ENCODE measurements around the gene TNFSF12. TPM values are rescaled to one million over a fixed set of nuclear protein-coding genes. Genes with fewer than 3 reads are reported as not detected.

Gene TNFSF12
- total and polyA plus RNA-seq, 9 of the 15 experiments (the other 6 are each of a cell fraction or from before 2014, with no cell fraction given): 0.03 to 0.95 (median 0.19) TPM; not detected in 3

GRCh38 chr17:7579834-7580603, 31.2 kb downstream of the TNFSF12 start (continued):
- TF ChIP-seq ATF3 (IDR thresholded peaks at IDR 0.05): no peak
- no peak for TF ChIP-seq ATF3 (CRISPR knock-in tag; conservative IDR thresholded peaks at IDR 0.05)
- TF ChIP-seq SMC3 (conservative IDR thresholded peaks at IDR 0.05; ENCODE audit: insufficient read depth, low read depth, low read length): no peak
- no peak for TF ChIP-seq ZNF444 (CRISPR knock-in tag; IDR thresholded peaks at IDR 0.05)
- no peak for TF ChIP-seq KDM4B (IDR thresholded peaks at IDR 0.05; ENCODE audit: borderline replicate concordance in 2 of 2, low read depth in 1 of 2)
- no peak for TF ChIP-seq PBX2 (CRISPR knock-in tag; IDR thresholded peaks at IDR 0.05; ENCODE audit: low read depth)
- no peak for TF ChIP-seq PBX2 (tag; conservative IDR thresholded peaks at IDR 0.05; ENCODE audit: low read depth)
- TF ChIP-seq, protein P1, sequence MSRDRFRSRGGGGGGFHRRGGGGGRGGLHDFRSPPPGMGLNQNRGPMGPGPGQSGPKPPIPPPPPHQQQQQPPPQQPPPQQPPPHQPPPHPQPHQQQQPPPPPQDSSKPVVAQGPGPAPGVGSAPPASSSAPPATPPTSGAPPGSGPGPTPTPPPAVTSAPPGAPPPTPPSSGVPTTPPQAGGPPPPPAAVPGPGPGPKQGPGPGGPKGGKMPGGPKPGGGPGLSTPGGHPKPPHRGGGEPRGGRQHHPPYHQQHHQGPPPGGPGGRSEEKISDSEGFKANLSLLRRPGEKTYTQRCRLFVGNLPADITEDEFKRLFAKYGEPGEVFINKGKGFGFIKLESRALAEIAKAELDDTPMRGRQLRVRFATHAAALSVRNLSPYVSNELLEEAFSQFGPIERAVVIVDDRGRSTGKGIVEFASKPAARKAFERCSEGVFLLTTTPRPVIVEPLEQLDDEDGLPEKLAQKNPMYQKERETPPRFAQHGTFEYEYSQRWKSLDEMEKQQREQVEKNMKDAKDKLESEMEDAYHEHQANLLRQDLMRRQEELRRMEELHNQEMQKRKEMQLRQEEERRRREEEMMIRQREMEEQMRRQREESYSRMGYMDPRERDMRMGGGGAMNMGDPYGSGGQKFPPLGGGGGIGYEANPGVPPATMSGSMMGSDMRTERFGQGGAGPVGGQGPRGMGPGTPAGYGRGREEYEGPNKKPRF (IDR thresholded peaks at IDR 0.05; ENCODE audit: low read depth, low read length): no peak
- no peak for TF ChIP-seq YY1 (IDR thresholded peaks at IDR 0.05; ENCODE audit: borderline replicate concordance in 1 of 3, control insufficient read depth in 1 of 3, extremely low read depth in 1 of 3, insufficient read depth in 3 of 3, insufficient read length in 1 of 3, insufficient replicate concordance in 2 of 3, low read depth in 1 of 3, low read length in 2 of 3)
- no peak for TF ChIP-seq HBP1 (CRISPR knock-in tag; IDR thresholded peaks at IDR 0.05)
- TF ChIP-seq ETV6 (IDR thresholded peaks at IDR 0.05; ENCODE audit: borderline replicate concordance in 1 of 2, low read depth in 2 of 2, low read length in 1 of 2): no peak
- no peak for TF ChIP-seq ETV6 (CRISPR knock-in tag; IDR thresholded peaks at IDR 0.05; ENCODE audit: borderline replicate concordance)
- no peak for TF ChIP-seq ARNT (IDR thresholded peaks at IDR 0.05)
- TF ChIP-seq KAT8 (IDR thresholded peaks at IDR 0.05; ENCODE audit: low read depth): no peak
- TF ChIP-seq ZNF778 (CRISPR knock-in tag; IDR thresholded peaks at IDR 0.05): no peak
- no peak for TF ChIP-seq OTX1 (CRISPR knock-in tag; IDR thresholded peaks at IDR 0.05)
- TF ChIP-seq, protein P2, sequence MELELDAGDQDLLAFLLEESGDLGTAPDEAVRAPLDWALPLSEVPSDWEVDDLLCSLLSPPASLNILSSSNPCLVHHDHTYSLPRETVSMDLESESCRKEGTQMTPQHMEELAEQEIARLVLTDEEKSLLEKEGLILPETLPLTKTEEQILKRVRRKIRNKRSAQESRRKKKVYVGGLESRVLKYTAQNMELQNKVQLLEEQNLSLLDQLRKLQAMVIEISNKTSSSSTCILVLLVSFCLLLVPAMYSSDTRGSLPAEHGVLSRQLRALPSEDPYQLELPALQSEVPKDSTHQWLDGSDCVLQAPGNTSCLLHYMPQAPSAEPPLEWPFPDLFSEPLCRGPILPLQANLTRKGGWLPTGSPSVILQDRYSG (tag; conservative IDR thresholded peaks at IDR 0.05; ENCODE audit: low read depth): 0 out of 2 replicates have a peak, but pooled peaks have one; percentile 27
- TF ChIP-seq ZSCAN32 (CRISPR knock-in tag; IDR thresholded peaks at IDR 0.05): no peak
